Large intestine (tissue), 3 donors: ENCODE measurements around the gene ALOXE3. TPM values are rescaled to one million over a fixed set of nuclear protein-coding genes. Genes with fewer than 3 reads are reported as not detected.
A peak's percentile ranks its signal among the peaks of the same experiment; 100 is the strongest.

ENCODE experiments used
- DNase-seq, 2 donors: peaks; one replicate each; pipeline versions ENCODE4 v3.0.0 to v3.0.0-alpha.2; 2013
- H3K27ac ChIP-seq: one replicate; pipeline ENCODE4 v1.5.1; 2013; ENCODE audit warnings: low read length
- H3K27me3 ChIP-seq: 2 replicates; pipeline ENCODE4 v1.6.1; 2013; ENCODE audit warnings: low read length; ENCODE audit not compliant: control insufficient read depth, insufficient read depth
- H3K36me3 ChIP-seq: 2 replicates; pipeline ENCODE4 v1.6.1; 2013; ENCODE audit warnings: low read length; ENCODE audit not compliant: control insufficient read depth, insufficient read depth
- H3K4me1 ChIP-seq: one replicate; pipeline ENCODE4 v1.6.1; 2013; ENCODE audit warnings: low read length; ENCODE audit not compliant: control insufficient read depth, insufficient read depth
- H3K4me3 ChIP-seq: one replicate; pipeline ENCODE4 v1.5.1; 2013; ENCODE audit warnings: low read length
- H3K9me3 ChIP-seq: one replicate; pipeline ENCODE4 v1.6.1; 2013; ENCODE audit warnings: mild to moderate bottlenecking, low read depth, low read length, moderate library complexity; ENCODE audit not compliant: control insufficient read depth
- WGBS: methylation state at CpG from one replicate; pipeline ENCODE4 v1.1.5; 2013; ENCODE audit warnings: low lambda C conversion rate; ENCODE audit not compliant: insufficient coverage; 5-methylcytosine and 5-hydroxymethylcytosine counted together
- polyA plus RNA-seq: library from polyadenylated mRNA; unstranded; fragments of 120-200 nt; gene quantifications from one replicate; pipeline ENCODE4 v1.2.1, GENCODE V29; 2013

ALOXE3 gene
- polyA plus RNA-seq, 1 donor = 0.01 TPM

- peaks cover 65% of the 10 kb centered on the region for H3K27me3 ChIP-seq
- peak in 1 of 2 donors; percentile 72 for DNase-seq
- H3K36me3 ChIP-seq = no peaks in the 10 kb centered on the region
- H3K4me1 ChIP-seq = peaks cover 36% of the 10 kb centered on the region
- peaks cover 4% of the 10 kb centered on the region for H3K9me3 ChIP-seq
- peak overlapping the region; percentile 55 for H3K27ac ChIP-seq
- H3K4me3 ChIP-seq = peak overlapping the region; percentile 61
- WGBS = 0% methylated on average over 3 of the region's 45 CpGs
Measured at GRCh38 chr17:8126491-8127066, 8.3 kb upstream of the ALOXE3 start.

- H3K36me3 ChIP-seq = no peaks in the 10 kb centered on the region
- peaks cover 38% of the 10 kb centered on the region for H3K4me1 ChIP-seq
- H3K9me3 ChIP-seq = peaks cover 4% of the 10 kb centered on the region
- DNase-seq = peak in 1 of 2 donors; percentile 27
- peak overlapping the region; percentile 61 for H3K4me3 ChIP-seq
- no peak overlapping the region for H3K27ac ChIP-seq
- H3K27me3 ChIP-seq = peaks cover 65% of the 10 kb centered on the region
- WGBS = 0% methylated on average over 7 of the region's 35 CpGs
Measured at GRCh38 chr17:8125947-8126490, 7.7 kb upstream of the ALOXE3 start.

- DNase-seq = peak in 1 of 2 donors; percentile 67
- peaks cover 4% of the 10 kb centered on the region for H3K9me3 ChIP-seq
- no peak overlapping the region for H3K27ac ChIP-seq
- 0% methylated on average over 2 of the region's 40 CpGs for WGBS
- H3K27me3 ChIP-seq = peaks cover 71% of the 10 kb centered on the region
- H3K4me1 ChIP-seq = peaks cover 45% of the 10 kb centered on the region
- H3K4me3 ChIP-seq = peak overlapping the region; percentile 61
- H3K36me3 ChIP-seq = no peaks in the 10 kb centered on the region
Measured at GRCh38 chr17:8125154-8125946, 7.0 kb upstream of the ALOXE3 start.

- H3K4me1 ChIP-seq = peaks cover 47% of the 10 kb centered on the region
- peak in 1 of 2 donors; percentile 37 for DNase-seq
- H3K4me3 ChIP-seq = peak overlapping the region; percentile 61
- H3K27me3 ChIP-seq = peaks cover 64% of the 10 kb centered on the region
- no peak overlapping the region for H3K27ac ChIP-seq
- WGBS = no CpG with 5 or more reads among the region's 24 CpGs
- peaks cover 4% of the 10 kb centered on the region for H3K9me3 ChIP-seq
- no peaks in the 10 kb centered on the region for H3K36me3 ChIP-seq
Measured at GRCh38 chr17:8124350-8125153, 6.2 kb upstream of the ALOXE3 start.

- H3K36me3 ChIP-seq = no peaks in the 10 kb centered on the region
- peak in 1 of 2 donors; percentile 41 for DNase-seq
- H3K9me3 ChIP-seq = peaks cover 4% of the 10 kb centered on the region
- peaks cover 57% of the 10 kb centered on the region for H3K27me3 ChIP-seq
- peak within 1 kb of the TSS; percentile 61 for H3K4me3 ChIP-seq
- no CpG with 5 or more reads among the region's 29 CpGs for WGBS
- H3K27ac ChIP-seq = no peak within 1 kb of the TSS
- peaks cover 47% of the 10 kb centered on the region for H3K4me1 ChIP-seq
Measured at GRCh38 chr17:8123695-8124349, 5.5 kb upstream of the ALOXE3 start, which contains the start of gene HES7. TSS of gene HES7 (minus strand) at chr17:8124106. CDS start at chr17:8124084, 22 bp downstream.

GRCh38 chr17:8122924-8123694 lies 4.8 kb upstream of the ALOXE3 start:
- H3K4me3 ChIP-seq = peak overlapping the region; percentile 61
- peaks cover 50% of the 10 kb centered on the region for H3K27me3 ChIP-seq

GRCh38 chr17:8122422-8122923 lies 4.2 kb upstream of the ALOXE3 start:
- WGBS = no CpG with 5 or more reads among the region's 29 CpGs
- DNase-seq = peak in 1 of 2 donors; percentile 30
- Histone ChIP-seq H3K36me3 (no peaks in the 10 kb centered on the region), H3K9me3 (peaks cover 4% of the 10 kb centered on the region), H3K27ac (no peak overlapping the region), H3K27me3 (peaks cover 47% of the 10 kb centered on the region), H3K4me3 (peak overlapping the region; percentile 61), H3K4me1 (peaks cover 56% of the 10 kb centered on the region)

More at GRCh38 chr17:8122924-8123694, 4.8 kb upstream of the ALOXE3 start:
- 6% methylated on average over 3 of the region's 55 CpGs for WGBS
- Histone ChIP-seq H3K27ac (no peak overlapping the region), H3K9me3 (peaks cover 4% of the 10 kb centered on the region), H3K4me1 (peaks cover 50% of the 10 kb centered on the region), H3K36me3 (no peaks in the 10 kb centered on the region)
- peak in 1 of 2 donors; percentile 49 for DNase-seq

- peak overlapping the region; percentile 61 for H3K4me3 ChIP-seq
- peaks cover 62% of the 10 kb centered on the region for H3K4me1 ChIP-seq
- DNase-seq = peak in 1 of 2 donors; percentile 68
- H3K36me3 ChIP-seq = no peaks in the 10 kb centered on the region
- H3K9me3 ChIP-seq = peaks cover 4% of the 10 kb centered on the region
- WGBS = no CpG with 5 or more reads among the region's 76 CpGs
- peaks cover 54% of the 10 kb centered on the region for H3K27me3 ChIP-seq
- H3K27ac ChIP-seq = no peak overlapping the region
Measured at GRCh38 chr17:8121681-8122421, 3.5 kb upstream of the ALOXE3 start.

- H3K4me3 ChIP-seq = peak overlapping the region; percentile 52
- peaks cover 67% of the 10 kb centered on the region for H3K4me1 ChIP-seq
- no CpG with 5 or more reads among the region's 25 CpGs for WGBS
- no peak for DNase-seq
- no peak overlapping the region for H3K27ac ChIP-seq
- H3K9me3 ChIP-seq = peaks cover 4% of the 10 kb centered on the region
- peaks cover 59% of the 10 kb centered on the region for H3K27me3 ChIP-seq
- no peaks in the 10 kb centered on the region for H3K36me3 ChIP-seq
Measured at GRCh38 chr17:8121407-8121680, 3.0 kb upstream of the ALOXE3 start.
